ENCODE results near the gene ADGB.
"Not testable (repeated sequence)": the region's sequence is repeated elsewhere in the genome, so short reads cannot be mapped to it uniquely, and the experiment has no call there.

ADGB gene

DNA sequence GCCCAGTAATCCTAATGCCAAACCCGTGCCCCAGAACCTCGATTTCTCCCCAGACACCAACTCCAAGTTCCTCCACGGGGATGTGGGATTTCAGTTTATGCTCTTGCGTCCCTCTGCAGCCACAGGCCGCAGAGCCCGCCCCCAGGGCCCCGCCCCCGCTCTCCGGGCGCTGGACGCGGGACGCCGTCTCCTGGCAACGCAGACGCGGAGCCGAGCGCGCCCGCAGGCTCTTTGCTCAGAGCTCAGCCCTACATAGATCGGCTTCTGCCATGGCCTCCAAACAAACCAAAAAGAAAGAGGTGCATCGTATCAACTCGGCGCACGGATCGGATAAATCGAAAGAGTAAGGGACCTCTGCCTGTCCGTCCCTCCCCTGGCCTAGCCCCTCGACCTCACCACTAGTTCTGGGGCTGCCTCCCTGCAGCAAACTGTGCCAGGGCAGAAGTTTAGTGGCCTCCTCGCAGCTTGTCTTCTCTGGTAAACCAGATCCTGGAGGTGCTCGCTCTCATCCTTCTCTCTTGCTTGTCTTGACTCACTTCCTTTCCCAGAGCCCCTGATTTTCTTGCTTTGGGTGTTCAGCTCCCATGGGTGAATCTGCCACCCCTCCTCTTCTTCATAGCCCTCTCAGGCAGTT, at the start of gene ADGB:
Gene ADGB (plus strand): TSS at position 201 of the 634 bp plus-strand sequence. CDS start 69 bp downstream, at position 270.
- DNase-seq (ENCODE audit: low read depth in 3 of 3), result no peak

DNA sequence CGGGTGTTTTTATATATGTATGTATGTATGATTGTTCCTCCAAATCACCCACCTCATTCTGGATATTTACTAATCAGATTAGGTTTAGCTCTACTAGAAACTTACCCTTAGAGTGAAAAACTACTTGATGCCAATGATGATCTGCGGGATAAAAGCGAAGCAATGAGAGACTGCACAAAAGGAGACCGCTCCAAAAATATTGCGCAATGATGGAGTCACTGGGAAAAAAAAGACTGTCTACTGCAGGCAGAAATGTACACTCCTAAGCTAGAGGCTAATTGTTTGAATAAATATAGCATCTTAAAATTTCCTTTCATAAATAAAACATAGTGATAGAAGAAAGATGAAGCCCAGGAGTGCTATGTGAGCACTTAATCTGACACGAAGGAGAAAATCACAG, 47.9 kb upstream of the ADGB start:
- no peak for DNase-seq (ENCODE audit: low read depth in 3 of 3)

GRCh38 chr6:146551545-146551944, 47.2 kb upstream of the ADGB start:
- no peak for DNase-seq (ENCODE audit: low read depth in 3 of 3)

GRCh38 chr6:146553377-146554135, 45.2 kb upstream of the ADGB start:
- no peak for DNase-seq (ENCODE audit: low read depth in 3 of 3)

DNA sequence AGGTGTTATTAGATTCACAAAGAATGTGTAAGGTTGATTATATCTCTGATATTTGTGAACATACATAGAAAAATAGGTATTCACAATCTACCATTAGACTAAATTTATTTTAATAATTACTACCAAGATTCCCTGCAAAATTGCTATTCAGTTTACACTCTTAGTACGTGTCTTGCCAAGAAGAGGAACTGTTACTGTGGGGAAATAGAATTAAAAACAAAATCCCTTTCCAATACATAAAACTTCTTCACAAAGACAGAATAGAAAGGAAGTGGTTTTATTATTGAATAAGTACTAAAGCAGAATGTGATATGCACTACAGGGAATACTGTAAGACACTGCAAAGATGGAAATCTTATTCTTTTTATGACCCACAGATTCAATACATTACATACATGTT, 38.2 kb upstream of the ADGB start:
- no peak for DNase-seq (ENCODE audit: low read depth in 3 of 3)

DNA sequence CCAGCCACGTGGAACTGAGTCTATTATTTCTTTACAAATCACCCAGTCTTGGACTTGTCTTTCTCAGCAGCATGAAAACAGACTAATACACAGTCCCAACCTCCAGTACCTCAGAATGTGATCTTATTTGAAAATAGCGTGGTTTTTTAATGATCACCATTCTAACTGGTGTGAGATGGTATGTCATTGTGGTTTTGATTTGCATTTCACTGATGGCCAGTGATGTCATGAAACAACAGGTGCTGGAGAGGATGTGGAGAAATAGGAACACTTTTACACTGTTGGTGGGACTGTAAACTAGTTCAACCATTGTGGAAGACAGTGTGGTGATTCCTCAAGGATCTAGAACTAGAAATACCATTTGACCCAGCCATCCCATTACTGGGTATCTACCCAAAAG, 32.1 kb upstream of the ADGB start:
- DNase-seq (ENCODE audit: low read depth in 3 of 3), result not testable (repeated sequence)

DNA sequence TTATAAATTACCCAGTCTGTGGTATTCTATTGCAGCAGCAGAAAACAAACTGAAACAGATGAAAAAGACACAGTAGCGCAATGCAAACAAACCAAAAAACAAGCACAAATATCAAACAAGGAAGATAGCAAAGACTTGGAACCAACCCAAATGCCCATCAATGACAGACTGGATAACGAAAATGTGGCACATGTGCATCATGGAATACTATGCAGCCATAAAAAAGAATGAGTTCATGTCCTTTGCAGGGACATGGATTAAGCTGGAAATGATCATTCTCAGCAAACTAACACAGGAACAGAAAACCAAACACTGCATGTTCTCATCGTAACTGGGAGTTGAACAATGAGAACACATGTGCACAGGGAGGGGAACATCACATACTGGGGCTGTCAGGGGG, 30.2 kb upstream of the ADGB start:
- not testable (repeated sequence) for DNase-seq (ENCODE audit: low read depth in 3 of 3)

- no peak for DNase-seq (ENCODE audit: low read depth in 3 of 3)
These were observed 24.6 kb upstream of the ADGB start for GRCh38 chr6:146574211-146574610.

DNA sequence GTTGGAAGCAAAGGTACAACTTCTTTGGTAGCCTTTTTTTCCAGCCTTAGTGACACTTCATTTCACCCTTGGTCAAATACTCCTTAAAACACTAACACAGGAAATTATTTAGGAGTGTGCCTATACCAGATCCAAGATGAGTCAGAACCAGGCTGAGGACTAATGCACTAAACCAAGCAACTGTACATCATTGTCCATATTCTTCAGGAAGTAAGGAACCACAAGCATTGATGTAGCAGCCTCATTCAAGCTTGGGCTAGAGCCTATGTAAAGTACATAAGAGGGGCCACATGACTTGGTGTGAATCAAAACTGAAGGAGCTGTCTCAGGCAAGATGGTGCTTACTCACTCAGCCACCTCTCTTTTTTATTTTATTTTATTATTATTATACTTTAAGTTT, 20.7 kb upstream of the ADGB start:
- no peak for DNase-seq (ENCODE audit: low read depth in 3 of 3)

DNA sequence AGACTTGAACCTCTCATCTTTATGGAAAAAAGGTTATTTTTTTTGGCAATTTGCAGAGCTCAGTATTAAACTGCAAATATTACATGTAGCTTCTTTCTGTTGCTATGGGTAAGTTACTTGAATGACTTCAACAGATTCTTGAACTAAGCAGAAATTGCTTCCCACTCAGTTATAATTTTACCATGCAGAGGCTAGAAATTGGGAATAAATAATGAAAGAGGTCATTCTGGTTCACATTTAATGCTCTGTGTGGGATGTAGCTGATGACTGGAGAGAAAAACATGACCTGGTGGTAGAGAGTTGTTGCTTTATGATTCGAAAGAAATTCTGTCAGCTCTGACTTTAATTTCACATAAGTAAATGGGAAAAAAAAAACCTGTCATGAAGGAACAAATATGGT, 16.8 kb upstream of the ADGB start:
- no peak for DNase-seq (ENCODE audit: low read depth in 3 of 3)

- DNase-seq (ENCODE audit: low read depth in 3 of 3), result no peak
These were observed 15.9 kb upstream of the ADGB start for GRCh38 chr6:146582857-146583256.

DNA sequence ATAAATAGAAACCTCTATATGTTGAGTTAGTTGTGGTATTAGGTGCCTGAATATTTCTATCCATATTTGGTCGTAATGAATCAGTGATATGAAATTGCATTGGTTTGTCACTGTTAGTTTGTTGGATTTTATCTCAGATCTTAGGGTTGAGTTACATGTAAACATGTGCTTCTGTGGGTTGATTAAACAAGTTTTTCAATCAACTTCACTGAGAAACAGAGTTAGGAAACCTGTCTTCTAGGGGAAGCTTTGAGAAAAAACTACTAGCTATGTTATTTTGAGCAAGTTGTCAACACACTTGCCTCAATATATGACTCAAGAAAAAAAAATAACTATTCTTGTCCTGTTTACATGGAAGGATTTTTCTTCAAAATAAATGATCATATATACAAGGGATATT, 14.8 kb upstream of the ADGB start:
- DNase-seq (ENCODE audit: low read depth in 3 of 3), result no peak

GRCh38 chr6:146587459-146587858, 11.3 kb upstream of the ADGB start:
- no peak for DNase-seq (ENCODE audit: low read depth in 3 of 3)

- DNase-seq (ENCODE audit: low read depth in 3 of 3), result no peak
These were observed 8.3 kb upstream of the ADGB start for GRCh38 chr6:146590492-146590891.

DNA sequence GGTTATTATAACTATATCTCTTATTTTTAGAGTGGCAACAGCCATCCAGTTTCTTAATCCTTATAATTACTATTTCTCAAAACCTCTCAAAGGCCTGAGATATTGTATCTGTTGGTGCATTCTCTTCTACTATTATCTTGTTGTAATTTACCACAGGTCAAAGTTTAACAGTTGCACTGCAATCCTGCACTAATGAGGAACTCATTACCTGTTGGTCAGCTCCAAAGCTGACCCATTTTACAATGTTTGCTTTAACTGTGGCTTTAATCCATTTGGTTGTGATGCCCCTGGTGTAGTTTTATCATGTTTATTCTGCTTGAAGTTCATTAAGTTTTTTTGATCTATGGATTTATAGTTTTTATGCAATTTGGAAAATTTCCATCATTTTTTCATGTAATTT, 6.3 kb upstream of the ADGB start:
- DNase-seq (ENCODE audit: low read depth in 3 of 3), result no peak

DNA sequence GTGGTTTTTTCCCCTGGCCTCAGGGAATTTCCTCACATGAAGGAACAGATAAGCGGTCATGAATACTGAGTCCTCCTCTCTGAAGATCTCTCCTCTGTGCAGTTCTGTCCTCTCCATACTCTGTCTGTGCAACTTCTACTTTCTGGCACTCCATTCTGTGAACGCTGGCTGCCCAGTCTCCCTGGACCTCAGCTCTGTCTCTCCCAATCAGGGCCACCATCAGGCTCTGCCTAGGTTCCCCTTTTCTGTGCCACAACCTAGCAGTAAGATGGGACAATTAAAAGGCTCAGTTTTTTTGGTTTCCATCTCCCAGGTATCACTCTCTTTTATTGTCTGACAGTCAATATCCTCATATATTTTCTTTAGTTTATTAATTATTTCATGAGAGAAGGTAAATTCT, 4.8 kb upstream of the ADGB start:
- DNase-seq (ENCODE audit: low read depth in 3 of 3), result no peak

DNA sequence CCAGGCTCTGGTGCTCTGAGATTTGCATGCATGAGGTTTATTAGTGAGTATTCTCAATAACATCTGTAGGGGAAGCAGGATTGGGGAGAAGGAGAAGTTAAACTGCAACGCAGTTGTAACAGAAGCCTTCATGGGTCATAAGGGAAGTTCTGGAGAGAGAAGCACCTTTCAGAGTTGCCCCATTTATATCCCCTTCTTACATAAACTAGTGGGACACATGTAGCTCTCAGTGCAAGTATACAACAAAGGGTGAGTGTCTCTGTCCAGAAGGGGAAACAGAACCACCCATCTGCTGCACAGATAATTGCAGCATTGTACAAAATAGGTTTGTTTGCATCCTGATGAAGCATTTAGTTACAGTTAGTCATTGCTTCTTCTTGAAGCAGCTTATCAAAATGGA, 4.3 kb upstream of the ADGB start:
- DNase-seq (ENCODE audit: low read depth in 3 of 3), result no peak

- DNase-seq (ENCODE audit: low read depth in 3 of 3), result no peak
These were observed 2.6 kb upstream of the ADGB start for GRCh38 chr6:146595972-146596731.

GRCh38 chr6:146601352-146601751, 2.6 kb downstream of the ADGB start:
- DNase-seq (ENCODE audit: low read depth in 3 of 3), result no peak

- no peak for DNase-seq (ENCODE audit: low read depth in 3 of 3)
These were observed 3.8 kb downstream of the ADGB start for GRCh38 chr6:146602526-146602925.

GRCh38 chr6:146613947-146614346, 15.2 kb downstream of the ADGB start:
- no peak for DNase-seq (ENCODE audit: low read depth in 3 of 3)

DNA sequence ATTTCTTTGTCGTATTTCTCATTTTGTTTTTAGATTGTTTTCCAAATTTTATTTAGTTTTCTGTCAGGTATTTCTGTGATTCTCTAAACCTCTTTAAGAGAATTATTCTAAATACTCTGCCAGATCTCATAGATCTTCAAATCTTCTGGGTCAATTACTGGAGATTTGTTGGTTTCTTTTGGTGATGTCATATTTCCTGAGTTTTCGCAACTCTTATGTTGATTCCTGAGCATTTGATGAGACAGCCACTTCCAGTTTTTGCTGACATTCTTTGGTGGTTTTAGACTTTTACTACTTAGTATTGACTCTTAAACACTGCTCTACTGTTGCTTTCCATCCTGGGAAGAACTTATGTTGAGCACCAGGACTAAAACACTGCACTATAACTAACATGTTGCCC, 21.9 kb downstream of the ADGB start:
- no peak for DNase-seq (ENCODE audit: low read depth in 3 of 3)

DNA sequence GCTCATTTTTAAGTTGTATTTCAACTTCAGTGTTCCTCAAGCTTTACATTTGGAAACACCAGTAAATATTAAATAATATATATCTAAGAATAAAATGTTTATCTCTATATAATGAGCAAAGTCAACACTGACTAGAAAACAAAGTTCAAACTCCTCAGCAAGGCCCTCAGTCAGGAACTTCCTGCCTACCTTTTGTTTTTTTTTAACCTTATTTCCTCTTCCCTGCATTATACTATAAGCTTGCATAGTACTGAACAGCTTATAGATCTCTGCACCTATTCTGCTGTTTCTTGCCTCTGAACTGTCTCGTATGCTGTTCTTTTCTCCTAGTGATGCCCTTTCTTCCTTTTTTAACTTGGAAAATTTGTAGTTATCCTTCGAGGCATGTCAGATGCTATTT, 29.6 kb downstream of the ADGB start:
- DNase-seq (ENCODE audit: low read depth in 3 of 3), result no peak
